SU-DHL-6 (cell line): Measurements from ENCODE around the gene GAL3ST3.

ENCODE experiments used
- H2AFZ ChIP-seq: fragments of 200-600 bp; sonication (generic); 2 replicates; pipeline ENCODE4 v1.6.1; 2014; ENCODE audit warnings: low read depth, mild to moderate bottlenecking, moderate library complexity, mixed read lengths, antibody characterized with exemption, low read length; ENCODE audit not compliant: severe bottlenecking
- H3F3A ChIP-seq: fragments of 200-600 bp; shearing (Covaris generic); 2 replicates; pipeline ENCODE4 v1.6.0; 2016; ENCODE audit warnings: antibody characterized with exemption, mild to moderate bottlenecking; ENCODE audit not compliant: insufficient read depth
- H3K27ac ChIP-seq: fragments of 200-600 bp; sonication (generic); 2 replicates; pipeline ENCODE4 v1.5.1; 2016; ENCODE audit warnings: low read depth, mild to moderate bottlenecking, low read length, moderate library complexity, mixed read lengths
- H3K27me3 ChIP-seq: fragments of 200-600 bp; sonication (generic), shearing (Covaris generic); 2 replicates; pipeline ENCODE4 v1.6.0; 2014; ENCODE audit warnings: mild to moderate bottlenecking, low read length
- H3K36me3 ChIP-seq: fragments of 200-600 bp; sonication (generic); 2 replicates; pipeline ENCODE4 v1.6.1; 2014; ENCODE audit warnings: mild to moderate bottlenecking, low read length, mixed read lengths
- H3K4me2 ChIP-seq: fragments of 300-600, 200-600 bp; shearing (Covaris generic), sonication (generic); 2 replicates; pipeline ENCODE4 v1.6.0; 2014; ENCODE audit warnings: low read length, low read depth, mild to moderate bottlenecking; ENCODE audit not compliant: poor library complexity, severe bottlenecking
- H3K4me3 ChIP-seq: fragments of 200-600 bp; sonication (generic); 2 replicates; pipeline ENCODE4 v1.5.1; 2014; ENCODE audit warnings: antibody characterized with exemption, low read length, mild to moderate bottlenecking, mixed read lengths; ENCODE audit not compliant: insufficient read depth, poor library complexity, severe bottlenecking
- H3K79me2 ChIP-seq: fragments of 200-600 bp; sonication (generic); 2 replicates; pipeline ENCODE4 v1.6.1; 2014; ENCODE audit warnings: mild to moderate bottlenecking, low read length, moderate library complexity; ENCODE audit not compliant: insufficient read depth
- H3K9ac ChIP-seq: fragments of 200-600 bp; sonication (generic); 2 replicates; pipeline ENCODE4 v1.7.0; 2014; ENCODE audit warnings: mild to moderate bottlenecking, low read length
- H3K9me2 ChIP-seq: fragments of 200-600 bp; sonication (generic); replicated peaks from 2 replicates; pipeline ENCODE4 v1.6.1; 2014; ENCODE audit warnings: low read length; ENCODE audit not compliant: insufficient read depth
- H3K9me3 ChIP-seq: fragments of 200-600 bp; sonication (generic); 2 replicates; pipeline ENCODE4 v1.6.1; 2014; ENCODE audit warnings: low read length, mixed read lengths; ENCODE audit not compliant: insufficient read depth
- H4K20me1 ChIP-seq: fragments of 200-600 bp; sonication (generic); 2 replicates; pipeline ENCODE4 v1.6.1; 2014; ENCODE audit warnings: low read depth, mild to moderate bottlenecking, antibody characterized with exemption, low read length, moderate library complexity, mixed read lengths
- EZH2phosphoT487 ChIP-seq: fragments of 200-600 bp; sonication (generic), shearing (Covaris generic); conservative IDR thresholded peaks from 2 replicates; pipeline ENCODE4 v1.6.1; 2018; ENCODE audit warnings: mild to moderate bottlenecking, antibody characterized with exemption, low read length, moderate library complexity, mixed read lengths
- TF ChIP-seq, protein P1 (sequence below): fragments of 200-600 bp; sonication (generic); IDR thresholded peaks from one replicate; pipeline ENCODE4 v1.5.1; 2017; ENCODE audit warnings: antibody characterized with exemption, mild to moderate bottlenecking, low read length, moderate library complexity; ENCODE audit not compliant: insufficient read depth, poor library complexity, severe bottlenecking

Gene GAL3ST3

GRCh38 chr11:66015936-66016792 lies 32.8 kb downstream of the GAL3ST3 start:
- no peak overlapping the region for H3K9ac ChIP-seq
- H3K4me2 ChIP-seq, result no peak overlapping the region
- no peak overlapping the region for H3K27ac ChIP-seq

DNA sequence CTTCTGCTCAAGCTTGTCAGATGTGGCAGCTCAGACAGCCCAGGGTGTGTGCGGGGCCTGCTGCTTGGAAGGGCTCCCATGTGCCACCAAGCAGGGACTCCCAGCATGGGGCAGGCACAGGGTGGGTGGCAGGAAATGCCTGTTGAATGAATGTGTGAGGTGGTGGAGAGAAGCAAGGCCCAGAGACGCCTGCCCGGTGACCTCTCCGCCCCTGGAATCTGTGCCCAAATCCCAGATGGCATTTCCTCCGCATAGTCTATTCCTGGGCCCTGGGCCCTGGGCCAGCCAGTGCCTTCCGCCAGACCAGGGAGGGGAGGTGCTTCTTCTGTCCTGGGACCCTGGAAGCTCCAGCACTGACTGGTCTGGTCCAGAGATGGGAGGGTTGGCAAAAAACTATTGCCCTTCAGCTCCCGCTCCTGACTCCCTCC lies 33.5 kb downstream of the GAL3ST3 start:
- H3K4me3 ChIP-seq, result no peak overlapping the region
- no peaks in the 10 kb centered on the region for H3F3A ChIP-seq
- no peaks in the 10 kb centered on the region for H3K27me3 ChIP-seq
- H3K27ac ChIP-seq, result no peak overlapping the region
- no peak for TF ChIP-seq EZH2phosphoT487
- TF ChIP-seq, protein P1, sequence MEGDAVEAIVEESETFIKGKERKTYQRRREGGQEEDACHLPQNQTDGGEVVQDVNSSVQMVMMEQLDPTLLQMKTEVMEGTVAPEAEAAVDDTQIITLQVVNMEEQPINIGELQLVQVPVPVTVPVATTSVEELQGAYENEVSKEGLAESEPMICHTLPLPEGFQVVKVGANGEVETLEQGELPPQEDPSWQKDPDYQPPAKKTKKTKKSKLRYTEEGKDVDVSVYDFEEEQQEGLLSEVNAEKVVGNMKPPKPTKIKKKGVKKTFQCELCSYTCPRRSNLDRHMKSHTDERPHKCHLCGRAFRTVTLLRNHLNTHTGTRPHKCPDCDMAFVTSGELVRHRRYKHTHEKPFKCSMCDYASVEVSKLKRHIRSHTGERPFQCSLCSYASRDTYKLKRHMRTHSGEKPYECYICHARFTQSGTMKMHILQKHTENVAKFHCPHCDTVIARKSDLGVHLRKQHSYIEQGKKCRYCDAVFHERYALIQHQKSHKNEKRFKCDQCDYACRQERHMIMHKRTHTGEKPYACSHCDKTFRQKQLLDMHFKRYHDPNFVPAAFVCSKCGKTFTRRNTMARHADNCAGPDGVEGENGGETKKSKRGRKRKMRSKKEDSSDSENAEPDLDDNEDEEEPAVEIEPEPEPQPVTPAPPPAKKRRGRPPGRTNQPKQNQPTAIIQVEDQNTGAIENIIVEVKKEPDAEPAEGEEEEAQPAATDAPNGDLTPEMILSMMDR, result no peak
- no peak overlapping the region for H3K9ac ChIP-seq
- no peak overlapping the region for H2AFZ ChIP-seq
- H3K4me2 ChIP-seq, result no peak overlapping the region
- H4K20me1 ChIP-seq, result no peaks in the 10 kb centered on the region
- no peaks in the 10 kb centered on the region for H3K79me2 ChIP-seq
- no peaks in the 10 kb centered on the region for H3K36me3 ChIP-seq
- no peaks in the 10 kb centered on the region for H3K9me2 ChIP-seq
- H3K9me3 ChIP-seq, result no peaks in the 10 kb centered on the region

More at GRCh38 chr11:66015936-66016792, 32.8 kb downstream of the GAL3ST3 start:
- Histone ChIP-seq H3K9me2 (no peaks in the 10 kb centered on the region), H3K36me3 (no peaks in the 10 kb centered on the region), H3K4me3 (no peak overlapping the region), H3K27me3 (no peaks in the 10 kb centered on the region), H4K20me1 (no peaks in the 10 kb centered on the region), H2AFZ (no peak overlapping the region), H3F3A (no peaks in the 10 kb centered on the region), H3K79me2 (no peaks in the 10 kb centered on the region), H3K9me3 (no peaks in the 10 kb centered on the region)
- TF ChIP-seq EZH2phosphoT487, result no peak
- TF ChIP-seq, protein P1, result no peak

DNA sequence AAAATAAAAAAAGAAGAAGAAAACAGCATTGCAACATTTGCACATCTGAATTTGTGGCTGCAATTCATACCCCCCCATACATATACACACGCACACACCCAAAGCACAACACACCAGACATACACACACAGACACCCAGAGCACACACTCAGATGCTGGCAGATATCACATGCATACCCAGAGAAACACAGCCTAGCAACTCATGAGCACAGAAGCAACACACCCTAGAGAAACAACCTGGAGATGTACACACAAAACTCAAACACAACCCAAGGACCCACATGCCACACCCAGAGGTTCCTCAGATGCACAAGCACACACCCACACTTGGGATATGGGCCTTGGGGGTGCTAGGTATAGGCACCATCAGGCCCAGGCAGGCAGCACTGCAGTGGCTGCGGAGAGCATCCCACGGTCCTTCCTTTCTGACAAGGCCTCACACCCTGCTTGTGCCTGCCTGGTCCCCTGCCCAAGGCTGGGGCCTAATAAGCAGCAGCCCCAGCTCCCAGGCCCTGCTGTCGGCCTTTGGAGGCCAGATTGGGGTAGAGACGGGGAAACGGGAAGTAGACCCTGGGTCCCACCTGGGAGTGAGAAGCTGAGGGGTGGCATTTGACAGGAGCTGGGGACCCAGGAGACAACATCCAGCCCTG lies 34.0 kb downstream of the GAL3ST3 start:
- Histone ChIP-seq H3K4me3 (no peak overlapping the region), H3K9me2 (no peaks in the 10 kb centered on the region), H3K36me3 (no peaks in the 10 kb centered on the region), H3K9ac (no peak overlapping the region), H3K27me3 (no peaks in the 10 kb centered on the region), H3K9me3 (no peaks in the 10 kb centered on the region), H3K27ac (no peak overlapping the region), H3K79me2 (no peaks in the 10 kb centered on the region), H2AFZ (no peak overlapping the region), H4K20me1 (no peaks in the 10 kb centered on the region), H3F3A (no peaks in the 10 kb centered on the region), H3K4me2 (no peak overlapping the region)
- TF ChIP-seq, protein P1, result no peak
- no peak for TF ChIP-seq EZH2phosphoT487
